Measurements from ENCODE around the gene GCN1.

GCN1 gene

GRCh38 chr12:120167529-120168095 lies 26.9 kb downstream of the GCN1 start:
- in situ Hi-C loops (cut with MboI; ENCODE audit: low pct_unique_long_range_greater_than_20kb, low sequenced_read_pairs, unreplicated experiment): no loop called here
- no peak for TF ChIP-seq CTCF (IDR thresholded peaks at IDR 0.05; ENCODE audit: extremely low read depth, insufficient read depth, missing control alignments)
- no peak for DNase-seq (ENCODE audit: low spot score)

DNA sequence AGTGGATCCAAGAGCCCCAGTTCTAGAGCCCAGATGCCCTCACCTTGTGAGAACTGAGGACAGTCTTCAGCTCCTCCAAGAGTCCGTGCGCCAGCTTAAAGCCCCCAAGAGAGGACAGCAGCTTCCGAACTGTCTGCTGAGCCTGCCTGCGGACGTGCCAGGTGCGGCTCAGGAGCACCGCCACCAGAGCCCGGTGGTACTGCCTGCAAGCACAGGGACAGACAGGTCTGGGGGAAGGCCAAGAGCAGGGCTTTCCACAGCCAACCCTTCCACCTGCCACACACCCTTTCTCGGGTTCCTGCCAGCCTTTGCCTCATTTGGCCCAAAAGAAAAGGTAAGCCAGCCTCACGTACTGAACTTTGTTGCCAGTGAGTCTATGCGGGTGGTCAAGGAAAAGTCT lies 30.2 kb downstream of the GCN1 start:
- in situ Hi-C loops (cut with MboI; ENCODE audit: low pct_unique_long_range_greater_than_20kb, low sequenced_read_pairs, unreplicated experiment): no loop called here
- TF ChIP-seq CTCF (IDR thresholded peaks at IDR 0.05; ENCODE audit: extremely low read depth, insufficient read depth, missing control alignments): no peak
- no peak for DNase-seq (ENCODE audit: low spot score)

DNA sequence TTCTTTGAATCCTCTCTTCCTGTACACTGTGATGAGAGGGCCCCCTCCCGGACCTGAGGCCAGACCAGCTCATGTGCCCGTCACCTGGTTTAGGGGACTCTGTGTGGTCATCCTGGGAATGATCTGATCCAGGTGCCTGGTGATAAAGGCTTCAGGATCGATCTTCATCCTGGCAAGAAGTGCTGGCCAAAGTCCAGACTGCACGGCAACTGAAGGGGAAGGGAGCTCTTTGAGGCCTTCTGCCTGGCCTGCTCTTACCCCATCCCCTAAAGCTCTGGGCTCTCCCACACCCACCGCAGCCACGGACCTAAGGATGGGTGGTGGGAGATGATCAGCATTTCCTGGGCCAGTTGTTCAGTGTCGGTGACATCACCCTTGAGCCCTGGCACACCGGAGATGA lies 31.8 kb downstream of the GCN1 start:
- no peak for DNase-seq (ENCODE audit: low spot score)
- TF ChIP-seq CTCF (IDR thresholded peaks at IDR 0.05; ENCODE audit: extremely low read depth, insufficient read depth, missing control alignments): no peak
- in situ Hi-C loops (cut with MboI; ENCODE audit: low pct_unique_long_range_greater_than_20kb, low sequenced_read_pairs, unreplicated experiment): no loop called here

GRCh38 chr12:120161852-120162251 lies 32.7 kb downstream of the GCN1 start:
- DNase-seq (ENCODE audit: low spot score): no peak
- TF ChIP-seq CTCF (IDR thresholded peaks at IDR 0.05; ENCODE audit: extremely low read depth, insufficient read depth, missing control alignments): no peak
- in situ Hi-C loops (cut with MboI; ENCODE audit: low pct_unique_long_range_greater_than_20kb, low sequenced_read_pairs, unreplicated experiment): no loop called here

GRCh38 chr12:120159509-120160237 lies 34.8 kb downstream of the GCN1 start:
- in situ Hi-C loops (cut with MboI; ENCODE audit: low pct_unique_long_range_greater_than_20kb, low sequenced_read_pairs, unreplicated experiment): no loop called here
- DNase-seq (ENCODE audit: low spot score): no peak
- TF ChIP-seq CTCF (IDR thresholded peaks at IDR 0.05; ENCODE audit: extremely low read depth, insufficient read depth, missing control alignments): no peak

DNA sequence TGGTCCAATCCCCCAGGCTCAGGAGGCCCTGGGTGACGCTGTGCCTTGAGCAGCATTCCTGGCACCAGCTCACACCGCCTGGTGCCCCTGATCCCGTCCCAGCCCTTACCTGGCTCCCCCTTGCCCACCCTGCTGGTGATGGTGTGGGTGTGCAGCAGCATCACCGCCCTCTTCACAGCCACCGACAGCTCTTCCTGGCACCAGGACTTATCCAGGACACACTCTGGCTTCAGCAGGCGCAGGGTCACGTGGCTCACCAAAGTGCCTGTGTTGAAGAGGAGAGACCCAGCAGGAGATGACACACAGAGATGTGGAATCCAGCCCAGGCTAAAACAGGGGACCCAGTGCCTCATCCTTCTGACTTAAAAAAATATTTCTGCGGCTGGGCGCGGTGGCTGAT lies 36.2 kb downstream of the GCN1 start:
- TF ChIP-seq CTCF (IDR thresholded peaks at IDR 0.05; ENCODE audit: extremely low read depth, insufficient read depth, missing control alignments): no peak
- in situ Hi-C loops (cut with MboI; ENCODE audit: low pct_unique_long_range_greater_than_20kb, low sequenced_read_pairs, unreplicated experiment): no loop called here
- DNase-seq (ENCODE audit: low spot score): no peak
